ENCODE results near the gene EPHB1.

The EPHB1 gene

DNA sequence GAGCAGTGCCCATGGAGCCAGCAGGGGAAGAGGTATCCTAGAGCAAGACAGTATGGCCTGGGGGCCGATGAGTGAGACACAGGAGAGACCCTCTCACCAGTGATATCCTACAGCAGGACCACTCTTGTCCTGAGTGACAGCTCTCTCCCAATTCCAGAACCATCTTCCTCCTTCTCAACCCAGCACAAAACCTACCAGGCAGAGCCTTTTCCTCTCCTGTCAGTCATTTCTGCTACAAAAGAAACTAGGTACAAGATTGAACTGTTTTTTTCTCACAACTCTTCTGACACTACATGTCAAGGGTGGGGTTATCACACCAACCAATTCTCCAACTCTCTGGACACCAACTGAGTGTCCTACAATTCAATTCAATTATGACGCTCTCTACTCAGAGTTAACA lies 506.6 kb downstream of the EPHB1 start:
- DNase-seq, result no peak

DNA sequence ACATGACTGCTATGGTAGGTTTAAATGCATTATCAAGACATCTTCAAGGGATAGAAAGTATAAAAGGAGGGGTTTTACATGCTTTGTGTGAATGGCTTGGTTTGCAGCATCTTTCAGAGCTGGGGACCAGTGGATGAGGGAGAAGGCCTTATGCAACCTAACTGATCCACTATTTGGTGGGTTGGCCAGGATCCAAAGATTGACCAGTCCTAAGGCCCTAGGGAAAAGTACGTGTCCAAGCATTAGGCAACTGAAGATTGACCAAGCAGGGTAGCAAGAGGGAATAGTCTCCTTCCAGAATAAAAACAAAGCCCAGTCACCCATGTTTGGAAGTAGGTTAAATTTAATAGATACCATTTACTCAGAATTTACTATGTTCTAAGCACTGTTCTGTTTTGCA lies 509.3 kb downstream of the EPHB1 start:
- DNase-seq, result no peak
